CD4-positive, alpha-beta T cell treated with Interleukin-12 subunit alpha and Interleukin-12 subunit beta, for 1 hour (primary cell): ENCODE measurements around the gene RAP1A.
A peak's percentile ranks its signal among the peaks of the same experiment; 100 is the strongest.
"Not testable (repeated sequence)": the region's sequence is repeated elsewhere in the genome, so short reads cannot be mapped to it uniquely, and the experiment has no call there.

Experiments used
- DNase-seq: peaks from one replicate; pipeline ENCODE4 v3.0.0-alpha.2; 2020

Gene RAP1A

DNA sequence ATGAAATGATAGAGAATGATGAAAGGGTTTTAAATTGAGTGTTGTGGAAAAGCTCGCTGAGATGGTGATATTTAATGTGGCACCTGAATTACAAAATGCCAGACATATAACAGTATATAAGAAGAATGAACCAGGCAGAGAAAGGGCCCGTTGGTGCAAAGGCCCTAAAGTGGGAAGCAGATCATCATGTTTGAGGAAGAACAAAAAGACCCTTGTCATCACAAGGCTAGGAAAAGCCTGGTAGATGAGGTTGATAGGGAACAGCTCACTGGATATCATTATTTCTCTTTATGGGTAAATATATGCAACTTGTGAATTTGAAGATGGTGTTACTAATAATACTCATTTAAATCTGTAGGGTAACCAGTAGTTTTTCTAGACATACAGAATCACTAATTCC is 11.0 kb downstream of the RAP1A start:
- DNase-seq = no peak

DNA sequence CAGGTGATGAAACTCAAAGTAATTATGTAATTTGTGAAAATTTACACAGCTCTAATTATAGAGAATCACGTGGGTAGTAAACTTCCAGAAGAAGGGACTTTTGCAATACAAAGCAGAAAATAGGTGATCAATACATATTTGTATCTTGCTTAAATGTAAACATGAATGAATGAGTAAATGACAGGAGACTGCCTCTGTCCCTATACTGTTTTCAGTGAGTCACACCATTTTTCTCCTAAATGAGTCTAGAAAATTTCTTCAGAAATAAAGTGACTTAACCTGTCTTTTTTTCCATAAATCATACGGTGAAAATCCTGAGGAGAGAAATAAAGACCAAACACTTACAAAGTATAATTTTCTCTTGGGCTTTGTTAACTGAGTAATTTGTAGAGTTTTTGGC is 11.9 kb downstream of the RAP1A start:
- DNase-seq = no peak

DNA sequence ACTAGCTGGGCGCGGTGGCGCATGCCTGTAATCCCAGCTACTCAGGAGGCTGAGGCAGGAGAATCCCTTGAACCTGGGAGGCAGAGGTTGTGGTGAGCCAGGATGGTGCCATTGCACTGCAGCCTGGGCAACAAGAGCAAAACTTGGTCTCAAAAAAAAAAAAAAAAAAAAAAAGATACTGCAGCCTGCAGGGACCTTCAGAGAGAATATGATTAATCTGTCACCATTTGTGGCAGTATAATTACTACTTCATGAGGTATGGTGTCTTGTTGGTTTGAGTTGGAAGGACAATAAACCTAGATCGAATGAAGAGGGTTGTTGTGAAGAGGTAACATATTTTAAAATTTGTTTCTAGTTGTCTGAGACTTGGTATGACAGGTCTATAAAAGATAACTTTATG is 13.2 kb downstream of the RAP1A start:
- DNase-seq = not testable (repeated sequence)

DNA sequence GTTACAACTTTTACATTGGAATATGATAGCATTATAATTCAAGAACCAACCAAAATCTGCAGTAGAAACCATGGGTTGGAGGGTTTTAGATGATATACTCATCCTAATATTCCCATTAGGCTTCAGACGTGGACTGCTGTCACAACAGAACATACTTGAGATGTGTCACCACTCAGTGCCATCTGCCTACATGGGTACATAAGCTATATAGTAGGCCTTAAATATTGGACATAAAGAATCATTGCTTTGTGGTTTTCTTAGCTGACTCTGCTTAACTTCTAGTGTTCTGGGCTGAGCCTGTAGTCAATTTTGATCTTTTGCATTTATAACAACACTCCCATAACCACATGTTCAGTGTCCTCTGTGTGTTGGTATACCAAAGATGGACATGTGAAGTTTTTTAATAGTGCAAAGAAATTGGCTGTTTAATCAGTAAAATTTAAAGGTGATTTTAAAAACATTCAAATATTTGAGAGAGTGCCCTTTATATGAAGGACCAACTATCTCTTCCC is 14.2 kb downstream of the RAP1A start:
- DNase-seq = no peak

DNA sequence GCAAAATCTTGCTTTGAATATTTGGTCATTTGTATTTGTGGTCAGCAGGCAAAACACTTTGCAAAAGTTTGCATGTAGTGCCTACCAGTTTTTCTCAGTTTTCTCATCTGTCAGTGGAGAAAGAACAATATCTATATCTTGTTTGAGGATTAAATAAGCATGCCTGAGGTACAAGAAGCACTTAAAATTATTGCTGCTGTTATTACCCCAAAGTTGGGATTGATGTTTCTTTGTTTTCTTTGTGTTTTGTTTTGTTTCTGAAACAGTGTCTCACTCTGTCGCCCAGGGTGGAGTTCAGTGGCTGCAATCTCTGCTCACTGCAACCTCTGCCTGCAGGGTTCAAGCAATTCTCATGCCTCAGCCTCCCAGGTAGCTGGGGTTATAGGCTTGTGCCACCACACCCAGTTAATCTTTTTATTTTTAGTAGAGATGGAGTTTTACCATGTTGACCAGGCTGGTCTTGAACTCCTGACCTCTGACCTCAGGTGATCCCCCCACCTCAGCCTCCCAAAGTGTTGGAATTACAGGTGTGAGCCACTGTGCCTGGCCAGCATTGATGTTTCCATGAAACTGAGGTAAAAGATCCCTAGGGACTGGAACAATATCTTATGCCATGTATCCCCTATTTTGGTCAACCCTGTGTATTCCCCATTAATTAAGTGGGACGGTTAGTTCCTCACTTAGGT is 15.9 kb downstream of the RAP1A start:
- DNase-seq = no peak

DNA sequence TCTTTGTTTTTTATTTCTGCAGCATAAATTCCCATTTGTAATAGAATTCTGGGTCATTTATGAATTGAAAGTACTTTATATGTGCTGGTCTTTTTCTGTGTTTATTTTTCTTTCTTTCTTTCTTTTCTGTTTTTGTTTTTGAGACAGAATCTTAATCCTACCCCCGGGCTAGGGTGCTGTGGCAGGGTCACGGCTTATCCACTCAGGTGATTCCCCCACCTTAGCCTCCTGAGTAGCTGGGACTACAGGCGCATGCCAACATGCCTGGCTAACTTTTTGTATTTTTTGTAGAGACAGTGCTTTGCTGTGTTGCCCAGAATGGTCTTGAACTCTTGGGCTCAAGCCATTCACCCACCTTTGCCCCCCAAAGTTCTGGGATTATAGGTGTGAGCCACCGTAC is 18.7 kb downstream of the RAP1A start:
- no peak for DNase-seq

DNA sequence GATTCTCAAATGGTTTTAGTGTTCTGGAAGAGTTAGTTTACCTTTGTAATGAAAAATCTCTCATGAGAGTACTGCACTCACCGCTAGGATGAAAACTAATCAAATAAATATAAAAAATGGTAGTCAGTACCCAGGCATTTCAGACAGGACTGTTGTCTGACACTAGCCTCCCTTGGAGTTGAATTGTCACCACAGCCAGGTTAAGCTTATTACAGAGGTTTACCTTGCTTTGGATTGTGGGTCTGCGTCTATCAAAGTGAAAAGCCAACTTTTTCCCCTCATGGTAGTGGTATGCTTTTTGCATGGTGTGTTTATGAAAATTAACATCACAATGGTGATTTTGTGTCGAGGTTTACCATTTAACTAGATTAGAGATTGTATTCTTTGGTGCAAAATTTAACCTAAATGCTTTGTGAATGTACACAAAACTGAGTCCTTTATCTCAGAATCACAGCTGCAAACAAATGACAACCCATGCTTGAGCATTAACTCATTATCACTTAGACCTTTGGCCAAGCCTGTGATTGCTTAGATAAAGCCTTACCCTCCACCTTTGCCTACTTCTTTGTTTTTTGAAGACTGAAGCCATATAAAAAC is 20.1 kb downstream of the RAP1A start:
- DNase-seq = no peak

DNA sequence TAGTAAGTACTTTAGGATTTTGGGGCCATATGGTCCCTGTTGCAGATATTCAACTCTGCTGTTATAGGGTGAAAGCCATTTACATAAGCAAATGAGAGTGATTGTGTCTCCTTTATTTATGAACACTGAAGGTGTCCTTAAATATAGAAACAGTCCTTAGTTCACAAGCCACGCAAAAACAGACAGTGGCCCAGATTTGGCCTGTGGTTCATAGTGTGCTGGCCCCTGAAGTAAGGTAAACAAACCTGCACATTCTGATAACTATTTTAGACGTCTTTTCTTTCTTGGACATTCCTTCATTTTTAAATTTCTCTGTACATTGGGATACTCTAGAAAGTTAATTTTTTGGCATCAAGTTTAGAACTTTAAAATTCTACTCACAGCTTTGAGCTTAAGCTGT is 23.5 kb downstream of the RAP1A start:
- DNase-seq = no peak

DNA sequence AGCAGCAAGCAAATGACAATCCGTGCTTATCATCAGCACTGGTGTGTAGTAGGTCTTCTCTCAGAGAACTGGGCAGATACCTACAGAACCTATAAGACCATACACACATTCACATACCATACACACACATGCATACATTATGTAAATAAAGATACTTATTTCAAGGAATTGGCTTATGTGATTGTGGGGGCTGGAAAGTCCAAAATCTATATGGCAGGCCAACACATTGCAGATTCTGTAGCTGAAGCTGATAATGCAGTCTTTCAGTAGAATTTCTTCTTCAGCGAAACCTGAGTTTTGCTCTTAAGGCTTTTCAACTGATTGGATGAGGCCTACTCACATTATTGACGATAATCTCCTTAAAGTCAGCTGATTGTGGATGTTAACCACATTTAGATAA is 24.1 kb downstream of the RAP1A start:
- no peak for DNase-seq

DNA sequence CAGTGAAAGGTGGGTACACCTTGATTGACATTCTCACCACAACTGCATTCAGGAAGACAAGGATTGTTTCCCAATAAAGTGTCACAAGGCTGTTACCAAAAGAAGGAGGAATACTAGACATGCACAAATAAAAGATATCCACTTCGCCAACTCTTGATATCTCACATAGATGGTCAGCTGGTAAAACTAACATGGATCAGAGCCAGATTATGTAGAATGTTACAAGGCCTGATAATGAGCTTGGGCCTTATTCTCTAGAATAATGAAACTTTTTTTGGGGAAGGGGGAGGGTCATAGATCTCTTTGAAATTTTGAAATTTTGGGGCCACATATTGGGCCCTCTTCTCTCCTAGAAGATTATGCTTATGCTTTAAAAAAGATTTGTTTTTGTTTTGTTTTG is 24.9 kb downstream of the RAP1A start:
- DNase-seq = no peak

DNA sequence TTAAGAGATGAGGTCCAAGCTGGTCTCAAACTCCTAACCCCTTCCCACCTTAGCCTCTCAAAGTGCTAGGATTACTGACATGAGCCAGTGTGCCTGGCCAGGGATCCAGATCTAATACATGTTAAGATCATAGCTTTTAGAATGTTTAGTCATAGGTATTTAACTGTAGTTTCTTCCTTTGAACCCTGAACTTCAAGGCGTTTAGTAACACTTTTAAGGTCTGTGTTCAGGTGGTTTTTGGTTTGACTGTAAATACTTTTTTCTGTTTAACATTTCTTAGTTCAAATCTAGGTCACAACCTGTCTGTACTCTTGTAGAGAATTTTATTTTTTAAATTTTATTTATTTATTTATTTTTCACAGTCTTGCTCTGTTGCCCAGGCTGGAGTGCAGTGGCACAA is 28.1 kb downstream of the RAP1A start:
- peak; percentile 37 for DNase-seq

DNA sequence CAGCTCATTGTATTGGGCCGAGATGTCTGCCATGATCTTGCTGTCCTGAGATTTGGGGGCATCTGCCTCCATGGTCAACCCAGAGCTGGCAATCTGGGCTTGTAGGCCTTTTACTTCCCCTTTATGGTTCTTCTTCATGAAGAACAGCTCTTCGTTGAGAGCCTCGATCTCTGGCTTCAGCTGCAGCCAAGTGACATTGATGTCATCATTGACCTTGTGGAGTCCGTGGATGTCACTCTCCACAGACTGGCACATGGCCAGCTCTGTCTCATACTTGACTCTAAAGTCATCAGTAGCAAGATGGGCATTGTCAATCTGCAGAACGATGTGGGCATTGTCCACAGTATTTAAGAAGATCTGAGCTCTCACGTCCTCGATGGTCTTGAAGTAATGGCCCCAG is 29.2 kb downstream of the RAP1A start:
- DNase-seq = no peak

DNA sequence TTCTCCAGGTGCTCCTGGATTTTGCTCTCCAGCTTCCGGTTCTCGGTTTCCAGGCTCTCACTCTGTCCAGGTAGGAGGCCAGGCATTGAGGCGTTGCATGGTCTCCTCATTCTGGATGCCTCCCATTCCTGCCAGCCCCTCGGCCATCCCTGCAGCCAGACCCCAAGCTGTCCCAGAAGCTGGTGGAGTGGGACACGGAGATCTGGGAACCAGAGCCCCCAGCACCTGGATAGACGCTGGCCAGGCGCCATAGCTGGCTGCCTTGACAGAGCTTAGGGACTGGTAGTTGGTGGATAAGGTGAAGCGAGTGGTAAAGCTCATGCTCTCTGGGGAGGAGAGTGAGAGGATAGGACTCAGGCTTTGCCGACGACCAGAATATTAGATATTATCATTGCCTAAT is 29.6 kb downstream of the RAP1A start:
- DNase-seq = no peak

DNA sequence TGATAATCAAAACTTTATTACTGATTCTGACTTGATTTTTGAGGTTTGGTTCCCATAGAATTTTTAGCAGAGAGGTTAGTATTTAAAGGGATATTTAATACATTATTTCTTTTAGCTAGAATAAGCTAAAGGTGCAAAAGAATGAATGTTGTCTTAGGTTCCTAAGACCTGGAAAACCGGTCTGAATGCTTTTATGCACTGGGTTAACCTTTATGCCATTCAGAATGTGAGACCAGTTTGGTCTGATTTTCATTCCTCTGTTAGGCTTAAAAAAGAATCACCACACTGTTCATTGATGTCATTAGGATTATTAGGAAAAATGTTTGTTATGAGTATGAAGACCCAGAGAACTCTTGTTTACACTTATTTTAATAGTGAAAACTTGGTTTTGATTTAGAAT is 30.1 kb downstream of the RAP1A start:
- no peak for DNase-seq

DNA sequence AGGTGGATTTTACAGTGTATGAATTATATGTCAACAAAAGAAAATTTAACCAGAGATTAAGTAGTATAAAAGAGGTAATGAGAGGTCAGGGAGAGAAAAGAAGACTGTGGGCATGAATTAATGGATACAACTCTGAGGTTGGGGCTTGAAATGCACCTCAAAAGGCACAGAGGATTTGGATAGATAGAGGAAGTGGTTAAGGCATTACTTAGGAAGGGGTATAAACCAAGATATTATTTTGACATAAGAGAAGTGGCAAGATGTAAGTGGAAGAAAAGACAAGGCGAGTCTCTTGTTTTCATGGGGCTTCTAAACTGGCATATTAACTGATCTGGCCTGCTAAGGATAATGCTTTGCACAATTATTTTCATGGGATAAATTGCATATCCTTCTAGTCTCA is 34.1 kb downstream of the RAP1A start:
- no peak for DNase-seq

DNA sequence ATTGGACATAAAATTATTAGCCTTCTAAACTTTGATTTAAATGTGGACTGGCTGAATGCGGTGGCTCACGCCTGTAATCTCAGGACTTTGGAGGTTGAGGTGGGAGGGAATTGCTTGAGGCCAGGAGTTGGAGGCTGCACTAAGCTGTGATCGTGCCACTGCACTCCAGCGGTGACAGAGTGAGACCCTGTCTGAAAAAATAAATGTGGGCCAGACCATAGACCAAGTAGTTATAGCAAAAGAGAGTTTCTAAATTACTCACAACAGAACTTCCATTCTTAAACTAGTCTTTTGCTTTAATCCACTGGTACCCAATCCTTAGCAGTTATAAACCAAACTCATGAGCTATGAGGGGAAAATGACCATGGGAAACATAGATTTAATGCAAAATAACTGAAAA is 35.2 kb downstream of the RAP1A start:
- DNase-seq = no peak

DNA sequence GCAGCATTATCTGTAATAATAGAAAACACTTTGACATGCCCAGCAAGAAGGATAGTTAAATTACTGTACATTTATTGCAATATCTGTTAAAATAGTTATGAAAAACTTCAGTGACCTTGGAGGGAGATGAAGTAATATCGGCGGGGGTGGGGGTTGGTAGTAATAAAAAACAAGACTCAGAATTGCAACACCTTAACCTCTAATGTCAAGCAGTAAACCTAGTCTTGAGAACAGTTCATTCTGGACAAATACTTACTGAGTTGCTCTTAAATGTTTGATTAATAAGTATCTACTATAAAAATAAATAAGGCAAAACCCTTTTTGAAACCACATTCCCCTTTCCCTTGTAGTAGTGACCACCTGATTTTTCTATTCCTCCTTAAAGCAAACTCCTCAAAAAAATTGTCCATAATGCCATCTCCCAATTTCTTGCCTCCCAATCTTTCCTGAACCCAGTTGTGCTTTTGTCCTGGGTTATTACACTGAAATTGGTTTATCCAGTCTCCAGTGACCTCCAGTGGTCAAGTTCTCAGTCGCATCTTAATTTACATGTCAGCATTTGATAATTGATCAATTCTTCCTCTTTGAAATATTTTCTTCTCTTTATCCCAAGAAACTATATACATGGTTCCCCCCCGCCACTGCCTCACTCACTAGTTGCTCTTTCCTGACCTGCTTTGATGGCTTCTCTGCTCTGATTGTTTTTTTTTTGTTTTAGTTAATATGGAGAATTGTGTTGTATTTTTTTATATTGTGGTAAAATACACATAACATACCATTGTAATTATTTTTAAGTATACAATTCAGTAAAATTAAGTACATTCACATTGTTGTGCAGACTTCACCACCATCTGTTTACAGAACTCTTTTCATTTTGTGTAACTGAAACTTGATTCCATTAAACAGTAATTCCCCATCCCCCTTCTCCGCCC is 36.8 kb downstream of the RAP1A start:
- peak; percentile 52 for DNase-seq

DNA sequence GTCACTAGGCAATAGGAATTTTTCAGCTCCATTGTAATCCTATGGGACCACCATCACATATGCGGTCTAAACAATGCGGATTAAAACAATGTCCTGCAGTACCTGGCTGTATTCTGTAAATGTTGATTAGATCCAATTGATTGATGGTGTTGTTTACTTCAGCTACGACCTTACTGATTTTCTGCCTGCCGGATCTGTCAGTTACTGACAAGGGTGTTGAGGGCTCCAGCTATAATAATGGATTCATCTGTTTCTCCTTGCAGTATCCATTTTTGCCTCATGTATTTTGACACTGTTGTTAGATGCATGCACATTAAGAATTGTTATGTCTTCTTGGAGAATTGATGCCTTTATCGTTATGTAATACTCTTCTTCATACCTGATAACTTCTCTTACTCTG is 39.0 kb downstream of the RAP1A start:
- no peak for DNase-seq

DNA sequence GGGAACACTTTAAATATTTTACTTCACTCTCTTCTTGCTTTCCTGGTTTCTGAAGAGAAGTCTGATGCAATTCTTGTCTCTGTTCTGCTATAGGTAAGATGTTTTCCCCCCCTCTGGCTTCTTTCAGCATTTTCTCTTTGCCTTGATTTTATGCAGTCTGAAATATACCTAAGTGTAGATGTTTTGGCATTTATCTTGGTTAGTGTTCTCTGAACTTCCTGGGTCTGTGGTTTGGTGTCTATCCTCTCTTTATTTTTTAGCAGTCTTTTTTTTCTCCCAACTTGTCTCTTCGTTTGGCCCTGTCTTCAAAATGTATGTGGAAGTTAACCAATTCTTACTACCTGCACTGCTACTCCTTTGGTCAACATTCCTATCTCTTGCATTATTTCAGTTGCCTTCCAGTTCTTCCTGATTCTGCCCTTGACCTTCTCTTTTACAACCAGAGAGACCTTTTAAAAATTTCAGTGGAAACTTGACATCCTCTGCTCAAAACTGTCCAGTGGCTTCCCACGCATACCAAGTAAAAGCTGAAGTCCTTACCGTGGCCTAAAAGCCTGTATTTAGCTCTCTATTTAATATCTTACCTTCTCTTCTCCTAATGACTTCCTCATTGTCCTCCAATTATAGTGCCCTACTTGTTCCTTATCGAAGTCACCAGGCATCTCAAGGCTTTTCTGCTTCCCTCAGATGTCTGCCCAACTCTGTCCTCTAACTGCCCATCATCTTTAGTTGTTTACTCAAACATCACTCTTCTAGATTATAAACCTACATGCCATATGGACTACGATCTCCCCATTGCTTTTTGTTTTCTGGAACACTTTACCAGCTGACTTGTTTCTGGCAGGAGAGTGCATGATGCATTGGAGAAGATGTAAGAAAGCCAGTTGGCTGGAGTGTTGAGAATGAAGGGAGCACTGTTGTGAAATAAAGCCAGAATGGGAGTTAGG is 40.9 kb downstream of the RAP1A start:
- peak; percentile 24 for DNase-seq

DNA sequence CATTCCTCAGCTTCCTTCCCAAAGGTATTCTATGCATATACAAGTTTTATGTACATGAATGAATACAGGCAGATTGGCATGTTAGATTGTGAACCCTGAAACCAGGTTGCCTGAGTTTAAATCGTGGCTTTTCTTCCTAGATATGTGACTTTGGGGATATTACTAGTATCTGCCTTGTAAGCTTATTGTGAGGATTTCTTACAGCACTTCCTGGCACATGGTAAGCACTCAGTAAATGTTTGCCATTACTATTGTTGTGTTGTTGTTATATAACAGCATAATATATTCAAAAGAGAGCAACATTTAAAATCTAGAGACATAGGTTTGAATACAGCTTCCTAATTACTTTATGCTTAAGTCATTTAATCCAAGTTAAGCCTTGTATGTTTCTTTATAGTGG is 45.1 kb downstream of the RAP1A start:
- DNase-seq = no peak

DNA sequence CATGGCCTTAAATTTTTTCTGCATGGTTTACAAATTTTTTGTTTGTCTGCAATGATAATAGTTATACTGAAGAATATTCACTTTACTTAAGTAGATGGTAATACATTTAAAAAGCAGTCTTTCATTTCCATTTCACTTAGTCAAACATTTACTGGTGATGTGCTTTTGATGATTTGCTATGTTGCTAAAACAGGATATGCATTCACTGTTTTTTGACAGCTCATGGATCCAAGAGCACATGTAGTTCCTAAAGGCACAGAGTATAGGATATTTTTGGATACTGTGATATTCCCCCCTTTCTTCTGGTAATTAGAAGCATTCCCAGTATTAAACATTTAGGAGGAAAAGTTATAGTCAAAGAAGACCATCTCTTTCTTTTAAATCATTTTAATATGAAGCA is 45.9 kb downstream of the RAP1A start:
- DNase-seq = no peak

DNA sequence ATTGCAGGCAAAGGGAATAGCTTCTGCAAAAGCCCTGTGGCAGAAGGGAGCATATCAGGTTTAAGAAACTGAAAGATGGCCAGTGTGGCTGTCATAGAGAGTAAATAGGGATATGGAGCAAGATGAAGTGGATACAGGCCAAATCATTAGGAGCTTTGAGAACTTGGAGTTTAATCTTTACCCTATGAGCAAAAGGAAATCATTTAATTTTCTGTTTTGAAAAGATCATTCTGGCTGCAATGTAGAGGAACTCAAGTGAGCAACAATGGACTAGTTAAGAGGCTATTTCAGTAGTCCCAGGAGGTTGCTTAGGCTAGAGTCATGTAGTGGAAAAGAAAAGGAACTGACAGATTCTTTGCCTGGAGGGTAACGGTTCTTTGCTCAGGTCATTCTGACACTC is 47.2 kb downstream of the RAP1A start:
- no peak for DNase-seq

DNA sequence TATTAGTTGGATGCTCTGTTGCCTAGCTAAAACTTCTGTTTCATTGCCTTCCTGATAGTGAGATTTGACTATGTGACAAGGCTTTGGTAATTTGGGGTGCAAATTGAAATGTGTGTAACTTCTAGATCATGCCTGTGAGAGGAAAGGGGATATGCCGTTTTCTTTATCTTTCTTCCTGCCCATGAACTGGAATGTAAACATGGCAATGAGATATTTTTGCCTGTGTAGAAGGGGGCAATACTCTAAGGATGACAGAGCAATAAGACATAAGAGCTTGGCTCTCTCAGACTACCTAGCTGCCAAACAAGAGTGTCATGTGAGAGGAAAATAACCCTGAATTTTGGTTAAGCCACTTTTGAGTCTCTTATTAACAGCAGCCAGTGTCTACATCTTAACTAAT is 49.7 kb downstream of the RAP1A start:
- no peak for DNase-seq
